HL-60 (cell line): Measurements from ENCODE around the gene ARFGAP1.

Experiments used
- CTCF ChIP-seq: IDR thresholded peaks from one replicate; pipeline ENCODE4 v1.5.1; 2011; ENCODE audit warnings: low read length, control low read depth, inconsistent platforms; ENCODE audit not compliant: insufficient read depth
- POLR2AphosphoS5 ChIP-seq: IDR thresholded peaks from 2 replicates; pipeline ENCODE4 v1.6.1; 2012; ENCODE audit warnings: low read depth
- SPI1 ChIP-seq: IDR thresholded peaks from 2 replicates; pipeline ENCODE4 v1.6.1; 2012; ENCODE audit warnings: low read depth, mild to moderate bottlenecking, borderline replicate concordance

GRCh38 chr20:63259734-63260460 lies 12.7 kb upstream of the ARFGAP1 start:
- TF ChIP-seq CTCF (no peak), POLR2AphosphoS5 (no peak), SPI1 (no peak)
